Measurements from ENCODE around the gene RHBG. TPM values are rescaled to one million over a fixed set of nuclear protein-coding genes. Genes with fewer than 3 reads are reported as not detected.

Gene RHBG
- total and polyA plus RNA-seq, 8 donors: 2.2 to 4.9 (median 3.5) TPM; not detected in 2

- peak in 1 of 4 donors; percentile 58 for DNase-seq
- TF ChIP-seq, protein P1, sequence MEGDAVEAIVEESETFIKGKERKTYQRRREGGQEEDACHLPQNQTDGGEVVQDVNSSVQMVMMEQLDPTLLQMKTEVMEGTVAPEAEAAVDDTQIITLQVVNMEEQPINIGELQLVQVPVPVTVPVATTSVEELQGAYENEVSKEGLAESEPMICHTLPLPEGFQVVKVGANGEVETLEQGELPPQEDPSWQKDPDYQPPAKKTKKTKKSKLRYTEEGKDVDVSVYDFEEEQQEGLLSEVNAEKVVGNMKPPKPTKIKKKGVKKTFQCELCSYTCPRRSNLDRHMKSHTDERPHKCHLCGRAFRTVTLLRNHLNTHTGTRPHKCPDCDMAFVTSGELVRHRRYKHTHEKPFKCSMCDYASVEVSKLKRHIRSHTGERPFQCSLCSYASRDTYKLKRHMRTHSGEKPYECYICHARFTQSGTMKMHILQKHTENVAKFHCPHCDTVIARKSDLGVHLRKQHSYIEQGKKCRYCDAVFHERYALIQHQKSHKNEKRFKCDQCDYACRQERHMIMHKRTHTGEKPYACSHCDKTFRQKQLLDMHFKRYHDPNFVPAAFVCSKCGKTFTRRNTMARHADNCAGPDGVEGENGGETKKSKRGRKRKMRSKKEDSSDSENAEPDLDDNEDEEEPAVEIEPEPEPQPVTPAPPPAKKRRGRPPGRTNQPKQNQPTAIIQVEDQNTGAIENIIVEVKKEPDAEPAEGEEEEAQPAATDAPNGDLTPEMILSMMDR (IDR thresholded peaks at IDR 0.05): no peak
- ATAC-seq: no peak
- Histone ChIP-seq H3K27me3 (peaks cover 4 to 46% of the 10 kb centered on the region in 2 donors), H3K4me3 (no peak overlapping the region), H3K36me3 (no peaks in the 10 kb centered on the region), H3K4me1 (no peaks in the 10 kb centered on the region), H3K27ac (no peak overlapping the region), H3K9me3 (no peaks in the 10 kb centered on the region)
- intact Hi-C loops (cut with DNase I): no loop called here
Measured at GRCh38 chr1:156394082-156394481, 25.1 kb downstream of the RHBG start.

- intact Hi-C loops (cut with DNase I): no loop called here
- no peak for ATAC-seq
Measured at GRCh38 chr1:156394835-156395461, 25.9 kb downstream of the RHBG start.

DNA sequence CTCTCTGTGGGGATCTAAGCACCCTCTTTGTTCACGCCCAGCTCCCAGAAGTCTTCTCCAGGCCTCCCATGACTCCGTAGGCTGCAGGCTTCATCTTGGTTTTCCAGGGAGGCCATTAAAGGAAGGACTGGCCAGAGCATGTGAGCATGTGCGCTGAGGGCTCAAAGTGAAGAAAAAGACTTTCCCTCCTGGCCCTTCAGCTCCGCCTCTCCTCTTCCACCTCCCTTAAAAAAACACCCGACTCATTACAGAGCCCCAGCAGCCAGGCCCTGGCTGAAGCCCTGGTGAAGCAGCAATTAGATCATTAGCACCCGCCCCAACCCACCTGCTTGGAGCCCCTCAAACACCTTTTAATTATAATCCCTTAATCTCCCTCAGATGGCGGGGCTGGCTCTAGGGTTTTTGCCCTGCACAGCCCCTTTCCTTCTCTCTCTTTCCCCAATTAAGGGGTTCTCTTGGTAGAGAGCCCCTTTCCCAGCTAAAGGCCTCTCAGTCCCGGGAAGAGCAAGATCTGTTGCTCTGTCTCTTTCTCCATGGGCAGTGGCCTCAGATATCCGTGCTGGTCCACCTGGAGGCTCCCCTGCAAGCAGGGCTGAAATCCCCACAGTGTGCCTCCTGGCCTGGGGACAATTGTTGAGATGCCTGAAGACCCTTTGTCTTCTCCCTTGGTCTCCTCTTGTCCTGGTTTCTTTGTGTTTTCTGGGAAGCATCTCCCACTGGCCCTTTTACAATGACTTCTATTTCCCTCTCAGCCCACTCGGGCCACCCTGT, 30.5 kb downstream of the RHBG start:
- Histone ChIP-seq H3K9me3 (no peaks in the 10 kb centered on the region), H3K4me3 (no peak overlapping the region), H3K36me3 (no peaks in the 10 kb centered on the region), H3K27ac (no peak overlapping the region), H3K27me3 (peaks cover 0 to 62% of the 10 kb centered on the region in 2 donors), H3K4me1 (no peaks in the 10 kb centered on the region)
- intact Hi-C loops (cut with DNase I): no loop called here
- TF ChIP-seq, protein P1 (IDR thresholded peaks at IDR 0.05): no peak
- DNase-seq (no peak), ATAC-seq (no peak)

More at GRCh38 chr1:156394835-156395461, 25.9 kb downstream of the RHBG start:
- Histone ChIP-seq H3K4me1 (no peaks in the 10 kb centered on the region), H3K27me3 (peaks cover 0 to 45% of the 10 kb centered on the region in 2 donors), H3K36me3 (no peaks in the 10 kb centered on the region), H3K27ac (no peak overlapping the region), H3K4me3 (no peak overlapping the region), H3K9me3 (no peaks in the 10 kb centered on the region)
- TF ChIP-seq, protein P1 (IDR thresholded peaks at IDR 0.05): no peak
- no peak for DNase-seq

- intact Hi-C loops (cut with DNase I): no loop called here
- Histone ChIP-seq H3K36me3 (no peaks in the 10 kb centered on the region), H3K4me3 (no peak overlapping the region), H3K27ac (no peak overlapping the region), H3K27me3 (peaks cover 0 to 70% of the 10 kb centered on the region in 2 donors), H3K9me3 (no peaks in the 10 kb centered on the region), H3K4me1 (no peaks in the 10 kb centered on the region)
- TF ChIP-seq, protein P1 (IDR thresholded peaks at IDR 0.05): no peak
- ATAC-seq: no peak
- DNase-seq: peak in 1 of 4 donors; percentile 61
Measured at GRCh38 chr1:156400191-156400935, 31.4 kb downstream of the RHBG start.

All from left lung (tissue), 10 donors.